Measurements from ENCODE around the gene STAP2.
"Not testable (repeated sequence)": the region's sequence is repeated elsewhere in the genome, so short reads cannot be mapped to it uniquely, and the experiment has no call there.

The STAP2 gene

DNA sequence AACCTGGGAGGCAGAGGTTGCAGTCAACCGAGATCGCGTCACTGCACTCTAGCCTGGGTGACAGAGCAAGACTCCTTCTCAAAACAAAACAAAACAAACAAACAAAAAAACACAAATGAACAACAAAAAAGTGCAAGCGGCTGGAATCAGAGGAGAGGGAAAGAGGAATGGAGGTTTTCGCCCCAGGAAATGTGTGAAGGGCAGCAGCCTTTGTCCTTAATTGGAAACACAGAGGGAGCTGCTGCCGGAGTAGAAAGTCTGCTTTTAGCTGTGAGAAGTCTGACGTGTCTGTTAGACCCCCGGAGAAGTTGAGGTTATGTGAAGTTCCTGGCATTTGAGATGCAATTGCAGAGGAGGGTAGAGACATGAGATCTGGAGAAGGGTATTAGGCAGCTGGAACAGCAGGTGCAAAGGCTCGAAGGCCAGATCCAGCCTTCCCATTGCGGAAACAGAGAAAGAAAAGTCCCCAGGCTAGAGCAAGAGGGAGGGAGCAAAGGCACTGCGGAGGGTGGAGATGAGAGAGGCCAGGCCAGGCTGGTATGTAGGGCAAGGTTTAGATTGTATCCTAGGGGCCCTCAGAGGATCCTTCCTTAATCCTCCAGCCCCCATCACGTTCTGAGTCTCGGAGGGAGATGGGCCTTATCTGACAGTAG lies 36.9 kb downstream of the STAP2 start:
- DNase-seq (ENCODE audit: low read depth in 2 of 2) = no peak

DNA sequence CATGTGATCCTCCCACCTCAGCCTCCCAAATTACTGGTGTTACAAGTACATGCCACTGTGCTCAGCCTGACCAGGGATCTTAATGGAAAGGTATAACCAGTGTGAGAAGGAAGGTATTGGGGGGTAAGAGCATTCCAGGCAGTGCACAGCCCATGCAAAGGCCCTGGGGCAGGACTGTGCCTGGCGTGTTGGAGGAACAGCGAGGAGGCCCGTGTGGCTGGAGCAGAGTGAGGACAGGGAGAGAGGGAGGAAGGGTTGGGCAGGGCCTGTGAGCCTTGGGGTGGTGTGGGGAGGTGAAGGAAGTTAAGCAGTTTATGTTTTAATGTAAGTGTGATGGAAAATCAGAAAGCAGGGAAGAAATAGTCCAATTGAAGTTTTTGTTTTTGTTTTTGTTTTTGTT lies 38.0 kb downstream of the STAP2 start:
- DNase-seq (ENCODE audit: low read depth in 2 of 2) = no peak

DNA sequence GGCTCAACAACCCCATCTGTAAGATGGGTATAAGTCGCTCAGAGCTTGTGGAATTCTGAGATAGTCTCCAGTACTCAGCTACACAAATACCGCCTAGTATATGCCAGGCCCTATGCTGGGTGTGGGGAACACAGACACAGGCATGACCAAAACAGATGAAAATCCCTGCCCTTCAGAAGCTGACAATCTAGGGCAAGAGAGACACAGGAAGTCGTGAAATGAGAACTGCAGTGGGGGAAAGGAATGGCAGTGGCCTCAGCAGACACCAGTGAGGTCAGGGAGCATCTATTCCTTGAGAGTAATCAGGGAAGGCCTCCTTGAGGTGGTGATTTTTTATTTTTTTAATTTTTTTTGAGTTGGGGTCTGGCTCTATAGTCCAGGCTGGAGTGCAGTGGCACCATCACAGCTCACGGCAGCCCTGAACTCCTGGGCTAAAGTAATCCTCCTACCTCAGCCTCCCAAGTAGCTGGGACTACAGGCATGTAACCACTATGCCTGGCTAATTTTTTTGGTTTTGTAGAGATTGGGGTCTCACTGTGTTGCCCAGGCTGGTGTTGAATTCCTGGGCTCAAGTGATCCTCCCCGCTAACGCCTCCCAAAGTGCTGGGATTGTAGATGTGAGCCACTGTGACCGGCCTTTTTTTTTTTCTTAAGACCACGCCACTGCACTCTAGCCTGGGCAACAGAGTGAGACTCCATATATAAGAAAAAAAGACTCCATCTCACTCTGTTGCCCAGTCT lies 39.6 kb downstream of the STAP2 start:
- DNase-seq (ENCODE audit: low read depth in 2 of 2) = no peak

DNA sequence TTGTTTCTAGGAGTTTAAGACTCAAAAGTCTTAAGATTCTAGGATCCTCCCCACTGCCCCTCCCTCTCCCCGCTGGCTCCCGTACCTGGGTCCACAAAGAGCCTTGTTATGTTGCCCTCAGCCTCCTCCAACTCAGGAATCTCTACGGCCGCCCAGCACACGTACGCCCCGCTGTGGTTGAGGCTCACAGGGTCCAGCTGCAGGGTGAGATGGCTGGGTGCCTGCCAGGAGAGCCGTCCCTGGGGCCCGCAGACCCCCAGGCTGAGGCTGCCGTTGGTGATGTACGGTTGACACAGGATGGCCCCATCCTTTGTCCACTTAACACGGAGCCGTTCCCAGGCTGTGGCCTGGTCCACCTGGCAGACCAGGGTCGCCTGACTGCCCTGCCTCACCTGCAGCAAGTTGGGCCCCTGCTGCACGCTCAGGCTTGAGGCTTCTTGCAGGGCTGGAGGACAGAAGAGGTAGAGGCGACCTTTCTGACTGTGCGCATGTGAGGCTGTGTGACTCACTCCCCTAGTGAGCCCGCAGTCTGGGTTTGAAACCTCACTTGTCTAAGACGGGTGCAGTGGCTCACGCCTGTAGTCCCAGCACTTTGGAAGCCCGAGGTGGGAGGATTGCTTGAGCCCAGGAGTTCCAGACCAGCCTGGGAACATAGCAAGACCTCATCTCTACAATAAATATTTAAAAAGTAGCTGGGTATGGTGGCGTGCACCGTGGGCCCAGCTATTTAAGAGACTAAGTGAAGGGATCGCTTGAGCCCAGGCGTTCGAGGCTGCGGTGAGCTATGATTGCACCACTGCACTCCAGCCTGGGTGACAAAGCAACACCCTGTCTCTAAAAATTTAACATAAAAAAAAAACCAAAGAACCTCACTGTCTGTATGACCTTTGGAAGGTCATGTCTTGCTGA lies 40.5 kb downstream of the STAP2 start:
- DNase-seq (ENCODE audit: low read depth in 2 of 2) = peak; percentile 16 to 21

DNA sequence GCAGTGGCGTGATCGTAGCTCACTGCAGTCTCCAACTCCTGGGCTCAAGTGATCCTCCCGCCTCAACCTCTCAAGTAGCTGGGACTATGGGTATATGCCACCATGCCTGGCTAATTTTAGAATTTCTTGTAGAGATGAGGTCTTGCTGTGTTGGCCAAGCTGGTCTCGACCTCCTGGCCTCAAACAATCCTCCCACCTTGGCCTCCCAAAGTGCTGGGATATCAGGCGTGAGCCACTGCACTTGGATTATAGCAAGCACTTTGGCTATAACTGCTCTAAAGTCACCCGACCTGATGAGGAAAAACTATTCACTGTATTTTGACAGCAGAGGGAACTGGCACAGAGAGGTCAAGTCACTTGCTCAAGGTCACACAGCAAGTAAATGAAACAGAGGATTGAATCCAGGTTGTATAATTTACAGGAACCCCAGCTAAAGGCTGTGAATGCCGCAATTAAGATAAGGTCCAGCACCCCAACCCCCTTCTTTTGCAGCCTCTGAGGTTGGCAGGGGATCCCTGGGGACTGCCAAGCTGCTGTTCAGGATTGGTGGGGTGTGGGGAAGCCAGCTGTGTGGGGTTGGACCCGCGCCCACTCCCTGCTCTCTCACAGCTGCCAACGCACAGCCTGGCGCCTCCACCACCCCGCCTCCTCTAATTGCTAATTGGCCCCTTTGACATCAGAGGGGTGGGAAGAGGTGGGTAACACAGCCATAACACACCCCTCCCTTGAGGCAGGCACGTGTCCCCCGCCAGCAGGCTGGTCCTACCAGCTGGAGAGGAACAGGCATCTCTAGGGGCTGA lies 42.5 kb downstream of the STAP2 start:
- no peak for DNase-seq (ENCODE audit: low read depth in 2 of 2)

DNA sequence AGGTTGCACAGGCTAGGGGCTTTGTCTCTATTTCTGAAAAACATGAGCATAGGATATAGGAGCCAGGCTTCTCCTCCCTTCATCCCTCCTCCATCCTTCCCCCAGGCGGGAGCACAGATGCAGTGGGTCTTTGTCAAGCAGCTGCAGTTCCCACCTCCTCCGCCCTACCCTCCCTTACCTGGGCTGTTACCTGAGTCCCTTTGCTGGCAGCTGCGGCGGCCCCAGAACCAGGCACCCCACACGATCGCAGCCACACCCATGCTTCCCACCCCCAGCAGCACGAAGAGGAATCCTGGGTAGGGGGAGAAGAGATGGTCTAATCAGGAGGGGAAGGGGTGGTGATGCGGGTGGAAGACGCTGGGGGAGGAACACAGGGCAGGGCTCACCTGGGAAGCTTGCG lies 44.2 kb downstream of the STAP2 start:
- no peak for DNase-seq (ENCODE audit: low read depth in 2 of 2)

DNA sequence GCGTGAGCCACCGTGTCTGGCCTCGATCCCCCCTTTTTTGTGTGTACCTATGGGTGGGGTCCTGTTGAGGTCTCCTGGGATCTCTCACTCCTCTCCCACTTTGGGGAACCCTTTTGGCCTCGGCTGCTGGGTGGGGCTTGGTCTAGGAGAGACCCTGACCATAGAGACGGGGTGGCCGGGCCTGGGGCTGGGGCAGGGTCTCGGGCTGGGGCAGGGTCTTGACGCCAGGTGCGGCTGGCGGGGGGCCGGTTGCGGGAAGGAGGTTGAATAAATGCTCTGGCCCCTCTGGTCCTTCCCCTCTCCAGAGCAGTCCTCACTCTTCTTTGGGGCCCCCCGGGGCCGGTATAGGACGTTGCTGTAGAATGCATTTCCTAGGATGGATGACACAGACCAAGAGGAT lies 46.1 kb downstream of the STAP2 start:
- DNase-seq (ENCODE audit: low read depth in 2 of 2) = no peak

DNA sequence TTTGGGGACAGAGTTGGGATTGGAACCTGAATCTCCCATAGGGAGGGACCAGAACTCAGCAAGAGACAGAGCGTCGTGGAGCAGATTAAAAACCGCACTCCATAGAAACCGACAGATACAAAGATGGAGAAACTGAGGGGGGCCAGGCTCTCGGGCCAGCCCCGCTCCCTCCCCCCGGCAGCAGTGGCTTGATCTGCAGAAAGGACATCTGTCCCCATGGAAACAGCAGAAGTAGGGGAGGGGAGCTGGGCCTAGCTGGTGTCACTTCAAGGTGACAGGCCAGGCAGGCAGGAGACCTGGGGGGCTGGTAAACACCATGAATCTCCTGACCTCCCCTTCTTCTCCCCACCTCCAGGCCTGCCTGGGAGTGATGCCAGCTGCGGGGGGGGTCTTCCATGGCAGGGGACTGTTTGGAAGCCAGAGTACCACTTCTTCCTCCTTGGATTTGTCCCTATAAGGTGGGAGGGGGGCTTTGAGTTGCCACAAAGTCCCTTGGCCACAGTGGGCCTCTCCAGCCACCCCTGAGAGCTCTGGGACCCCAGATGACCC lies 47.4 kb downstream of the STAP2 start:
- no peak for DNase-seq (ENCODE audit: low read depth in 2 of 2)

DNA sequence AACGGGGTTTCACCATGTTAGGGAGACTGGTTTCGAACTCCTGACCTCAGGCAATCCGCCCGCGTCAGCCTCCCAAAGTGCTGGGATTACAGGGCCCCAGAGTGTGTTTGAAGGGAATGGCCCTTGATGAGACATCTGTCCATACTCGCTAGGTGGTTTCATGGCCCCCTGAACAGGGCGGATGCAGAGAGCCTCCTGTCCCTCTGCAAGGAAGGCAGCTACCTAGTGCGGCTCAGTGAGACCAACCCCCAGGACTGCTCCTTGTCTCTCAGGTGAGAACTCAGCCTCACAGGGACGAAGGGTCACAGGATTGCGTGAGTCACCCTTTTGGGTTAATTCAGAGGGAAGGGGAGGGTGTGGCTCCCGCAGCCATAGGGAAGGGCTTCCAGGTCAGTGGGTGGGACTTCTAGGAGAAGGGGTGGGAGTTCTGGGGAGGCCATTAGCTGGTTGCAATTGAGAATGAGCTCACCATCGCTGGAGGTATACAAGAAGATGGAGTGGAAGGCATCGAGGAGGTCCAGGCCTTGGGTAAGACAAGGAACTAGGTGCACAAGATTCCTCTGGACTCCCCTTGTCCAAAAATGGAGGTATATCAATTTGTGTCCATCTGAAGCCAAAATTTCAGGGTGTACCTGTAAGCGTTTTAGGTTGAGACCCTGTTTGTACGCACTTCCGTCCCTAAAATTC lies 50.4 kb downstream of the STAP2 start:
- DNase-seq (ENCODE audit: low read depth in 2 of 2) = no peak

DNA sequence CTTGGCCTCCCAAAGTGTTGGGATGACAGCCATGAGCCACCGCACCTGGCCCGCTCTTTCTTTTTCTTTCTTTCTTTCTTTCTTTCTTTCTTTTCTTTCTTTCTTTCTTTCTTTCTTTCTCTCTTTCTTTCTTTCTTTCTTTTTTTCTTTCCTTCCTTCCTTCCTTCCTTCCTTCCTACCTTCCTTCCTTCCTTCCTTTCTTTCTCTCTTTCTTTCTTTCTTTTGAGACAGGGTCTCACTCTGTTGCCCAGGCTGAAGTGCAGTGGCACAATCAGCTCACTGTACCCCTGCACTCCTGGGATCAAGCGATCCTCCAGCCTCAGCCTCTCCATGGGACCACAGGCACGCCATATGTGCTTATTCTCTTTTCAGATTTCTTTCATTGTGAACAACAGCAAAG lies 52.5 kb downstream of the STAP2 start:
- not testable (repeated sequence) for DNase-seq (ENCODE audit: low read depth in 2 of 2)

DNA sequence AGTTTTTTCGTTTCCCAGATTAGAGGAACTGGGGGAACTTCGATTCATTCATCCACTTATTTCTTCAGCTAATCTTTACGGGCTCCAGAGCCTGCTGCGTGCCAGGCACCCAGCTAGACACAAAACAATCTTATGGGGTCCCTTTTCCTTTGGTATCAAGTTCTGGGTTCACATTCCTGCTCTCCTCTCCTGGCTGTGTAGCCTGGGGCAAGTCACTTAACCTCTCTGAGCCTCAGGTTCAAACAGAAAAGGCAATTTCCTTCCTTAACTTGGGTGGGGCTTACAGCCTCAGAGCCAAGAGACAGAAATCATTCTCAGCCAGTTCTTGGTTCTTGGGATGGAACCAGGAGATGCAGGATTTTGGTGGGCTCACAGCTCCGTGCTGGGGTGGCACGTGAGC lies 53.7 kb downstream of the STAP2 start:
- no peak for DNase-seq (ENCODE audit: low read depth in 2 of 2)

DNA sequence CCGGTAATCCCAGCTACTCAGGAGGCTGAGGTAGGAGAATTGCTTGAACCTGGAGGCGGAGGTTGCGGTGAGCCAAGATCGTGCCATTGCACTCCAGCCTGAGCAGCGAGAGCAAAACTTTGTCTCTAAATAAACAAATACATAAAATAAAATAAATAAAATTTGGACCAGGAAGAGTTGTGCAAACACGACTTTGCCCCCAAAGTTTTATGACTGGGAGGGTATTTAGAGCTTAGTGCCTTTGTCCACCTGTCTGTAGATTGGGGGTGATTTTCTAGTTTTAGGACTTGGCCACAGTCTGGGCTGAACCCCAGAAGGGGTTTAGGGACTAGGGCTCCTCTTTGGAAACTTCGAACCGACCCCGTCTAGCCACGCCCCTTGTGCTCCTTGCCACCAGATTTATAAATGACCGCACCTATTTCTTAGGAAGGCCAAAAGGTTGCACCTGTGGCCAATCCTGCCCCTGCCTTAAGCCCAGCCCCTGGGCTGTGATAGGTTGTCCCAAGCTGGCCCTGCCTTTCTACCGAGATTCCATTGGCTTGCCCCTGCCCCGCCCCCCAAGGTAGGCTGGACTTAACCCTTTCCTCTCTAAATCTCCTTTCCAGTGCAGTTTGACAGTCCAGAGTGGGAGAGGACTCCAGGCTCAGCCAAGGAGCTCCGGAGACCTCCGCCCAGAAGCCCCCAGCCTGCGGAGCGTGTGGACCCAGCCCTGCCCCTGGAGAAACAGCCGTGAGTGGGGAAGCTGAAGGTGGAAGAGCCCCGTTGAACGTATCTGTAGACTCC lies 54.3 kb downstream of the STAP2 start:
- no peak for DNase-seq (ENCODE audit: low read depth in 2 of 2)

DNA sequence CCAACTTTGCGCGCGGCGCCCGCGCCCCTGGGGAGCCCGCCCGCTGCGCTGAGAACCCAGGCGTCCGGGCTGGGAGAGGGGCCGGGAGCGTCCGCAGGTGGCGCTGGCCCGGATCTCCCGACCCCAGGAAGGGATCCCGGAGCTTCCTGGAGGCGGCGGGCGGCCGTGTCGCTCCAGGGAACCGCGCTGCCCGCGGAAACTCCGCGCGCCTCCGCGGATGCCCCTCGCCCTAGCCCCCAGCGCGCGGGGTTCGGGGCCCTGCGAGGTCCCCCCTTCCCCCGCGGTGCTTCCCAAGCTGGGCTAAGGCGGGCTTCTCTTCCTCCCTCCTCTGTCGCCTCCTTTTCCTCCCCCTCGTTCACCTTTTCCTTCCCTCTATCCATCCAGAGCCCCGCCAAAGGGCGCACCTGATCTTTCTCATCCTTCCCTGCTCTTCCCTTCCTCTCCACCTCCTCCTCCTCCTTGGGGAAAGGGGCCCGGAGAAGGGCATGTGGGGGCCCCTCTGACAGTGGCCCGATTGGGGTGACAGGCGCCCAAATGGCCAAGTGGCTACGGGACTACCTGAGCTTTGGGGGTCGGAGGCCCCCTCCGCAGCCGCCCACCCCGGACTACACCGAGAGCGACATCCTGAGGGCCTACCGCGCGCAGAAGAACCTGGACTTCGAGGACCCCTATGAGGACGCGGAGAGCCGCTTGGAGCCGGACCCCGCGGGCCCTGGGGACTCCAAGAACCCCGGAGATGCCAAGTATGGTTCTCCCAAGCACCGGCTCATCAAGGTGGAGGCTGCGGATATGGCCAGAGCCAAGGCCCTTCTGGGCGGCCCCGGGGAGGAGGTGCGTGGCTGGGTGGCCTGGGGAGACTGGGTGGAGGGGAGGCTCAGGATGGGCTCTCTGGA lies 58.9 kb downstream of the STAP2 start:
- no peak for DNase-seq (ENCODE audit: low read depth in 2 of 2)

DNA sequence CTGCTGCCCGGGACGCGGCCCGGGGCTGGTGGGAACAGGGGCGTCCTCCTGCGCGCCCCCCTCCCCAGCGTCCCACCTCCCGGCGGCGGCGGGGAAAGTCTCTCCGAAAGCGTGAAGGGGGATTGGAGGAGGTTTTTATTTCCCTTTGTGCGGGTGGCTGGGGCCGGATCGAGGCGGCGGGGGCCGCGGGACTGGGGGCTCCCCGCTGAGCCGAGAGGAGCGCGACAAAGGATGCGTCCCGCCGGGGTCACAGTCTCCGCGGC lies 59.4 kb downstream of the STAP2 start:
- DNase-seq (ENCODE audit: low read depth in 2 of 2) = no peak

DNA sequence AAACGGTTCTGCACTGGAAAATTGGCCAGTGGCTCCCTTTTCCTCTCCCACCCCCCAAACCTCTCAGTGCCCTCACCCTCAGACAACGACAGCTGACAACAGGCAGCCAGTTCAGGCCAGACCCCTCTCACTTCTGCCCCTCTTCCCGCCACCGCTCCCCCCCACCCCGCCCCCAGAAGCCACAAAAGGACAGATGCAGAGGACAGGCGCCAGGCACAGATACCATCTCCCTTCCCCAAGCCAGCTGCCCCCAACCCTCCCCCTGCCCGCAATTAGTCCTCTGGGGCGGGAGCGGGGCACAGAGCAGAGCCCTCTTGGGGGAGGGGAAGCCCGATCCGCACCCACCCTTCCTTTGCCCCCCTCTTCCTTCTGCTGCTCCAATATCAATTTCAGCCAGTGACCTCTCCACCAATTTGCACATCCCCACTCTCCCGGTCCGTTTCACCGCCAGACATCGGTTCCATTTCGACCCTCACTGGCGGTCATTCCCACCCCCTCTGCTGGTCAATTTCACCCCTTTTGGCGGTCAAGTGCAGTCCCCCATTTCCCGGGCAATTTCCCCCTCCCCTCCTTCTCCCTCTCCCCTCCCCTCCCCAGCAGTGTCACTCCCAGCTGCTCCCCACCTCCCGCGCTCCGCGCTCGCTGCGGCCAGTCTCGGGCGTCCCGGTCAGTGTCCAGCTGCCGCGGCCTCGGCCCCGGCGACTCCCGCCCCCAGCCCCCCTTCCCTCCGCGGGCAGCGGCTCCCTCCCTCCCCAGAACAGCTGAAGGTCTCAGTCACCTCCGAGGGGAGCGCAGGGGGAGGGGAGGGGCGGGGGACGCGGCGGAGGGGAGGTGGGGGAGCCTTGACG lies 60.0 kb downstream of the STAP2 start, which contains the start of gene SHD:
SHD (plus strand) TSS at position 848 of the 848 bp plus-strand sequence. CDS start 798 bp downstream, outside the sequence.
- no peak for DNase-seq (ENCODE audit: low read depth in 2 of 2)

DNA sequence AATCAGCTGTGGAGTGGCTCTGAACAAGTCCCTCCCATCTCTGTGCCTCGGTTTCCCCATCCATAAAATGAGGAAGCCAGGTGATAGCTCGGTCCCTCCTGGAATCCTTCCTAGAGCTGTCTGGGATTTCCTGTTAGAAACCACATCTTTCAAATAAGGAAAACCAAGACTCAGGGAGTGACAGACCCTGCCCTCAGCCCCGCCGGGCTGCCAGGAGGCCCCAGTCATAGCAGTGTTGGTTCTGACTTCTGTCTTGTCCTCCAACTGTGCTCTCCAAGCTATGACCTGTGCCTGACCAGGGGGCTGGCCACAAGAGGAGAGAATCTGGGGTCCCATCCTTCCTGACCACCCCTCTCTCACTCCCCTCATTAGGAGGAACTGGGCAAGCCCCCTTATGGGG lies 60.6 kb downstream of the STAP2 start:
- no peak for DNase-seq (ENCODE audit: low read depth in 2 of 2)

DNA sequence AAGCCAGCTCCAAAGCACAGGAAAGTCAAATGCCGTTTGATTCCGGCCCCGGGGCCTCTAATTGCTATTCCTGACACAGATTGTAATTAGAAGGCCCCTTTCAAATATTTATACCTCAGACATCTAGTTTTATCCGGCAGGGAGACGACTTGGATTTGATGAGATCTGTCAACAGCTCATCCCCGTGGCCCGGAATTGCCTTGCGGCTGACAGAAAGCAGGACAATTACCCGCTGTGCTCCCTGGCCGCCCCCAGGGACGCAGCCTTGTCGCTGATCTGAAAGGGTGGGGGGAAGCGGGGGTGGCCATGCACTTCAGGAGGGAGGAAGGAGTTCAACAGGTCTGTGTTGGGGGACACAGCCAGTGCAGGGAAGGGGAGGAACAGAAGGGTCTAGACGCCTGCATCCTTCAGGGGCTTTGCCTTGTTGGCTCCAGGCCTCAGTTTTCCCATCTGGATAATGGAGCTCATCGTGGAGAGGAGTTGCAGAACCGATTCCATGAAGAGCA lies 61.4 kb downstream of the STAP2 start:
- DNase-seq (ENCODE audit: low read depth in 2 of 2) = no peak

DNA sequence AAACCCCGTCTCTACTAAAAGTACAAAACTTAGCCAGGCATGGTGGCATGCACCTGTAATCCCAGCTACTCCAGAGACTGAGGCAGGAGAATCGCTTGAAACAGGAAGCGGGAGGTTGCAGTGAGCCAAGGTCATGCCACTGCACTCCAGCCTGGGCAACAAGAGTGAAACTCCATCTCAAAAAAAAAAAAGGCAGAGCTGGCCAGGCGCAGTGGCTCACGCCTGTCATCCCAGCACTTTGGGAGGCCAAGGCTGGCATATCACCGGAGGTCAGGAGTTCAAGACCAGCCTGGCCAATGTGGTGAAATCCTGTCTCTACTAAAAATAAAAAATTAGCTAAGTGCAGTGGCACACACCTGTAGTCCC lies 64.3 kb downstream of the STAP2 start:
- DNase-seq (ENCODE audit: low read depth in 2 of 2) = not testable (repeated sequence)

Data from activated CD4-positive, alpha-beta T cell treated with anti-CD3 and anti-CD28 coated beads for 24 hours (primary cell).